ENCODE results near the gene RNF150. TPM values are rescaled to one million over a fixed set of nuclear protein-coding genes. Genes with fewer than 3 reads are reported as not detected.

RNF150 gene
- polyA plus RNA-seq, 3 donors, result 0.21 TPM; not detected in 2

DNA sequence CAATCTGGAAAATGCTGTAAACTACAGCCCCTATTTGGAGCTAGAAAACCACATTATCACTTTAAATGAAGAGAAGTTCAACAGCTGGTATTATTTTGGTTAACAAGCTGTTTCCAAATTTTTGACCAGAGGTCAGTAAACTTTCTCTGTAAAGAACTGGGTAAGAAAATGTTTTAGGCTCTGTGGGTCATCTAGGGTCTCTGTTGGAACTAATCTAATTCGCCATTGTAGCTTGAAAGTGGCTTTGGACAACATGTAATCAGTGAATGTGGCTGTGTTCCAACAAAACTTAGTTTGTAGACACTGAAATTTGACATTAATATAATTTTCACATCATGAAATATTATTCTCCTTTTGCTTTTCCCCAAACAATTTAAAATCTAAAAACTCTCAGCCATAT lies 25.8 kb upstream of the RNF150 start:
- Histone ChIP-seq H3K4me1 (ENCODE audit: control insufficient read depth in 1 of 2, insufficient read depth in 2 of 2, low read length in 2 of 2) (no peaks in the 10 kb centered on the region), H3K79me2 (ENCODE audit: insufficient read depth, low read length) (no peaks in the 10 kb centered on the region), H3K9me3 (replicated peaks in 1 of 2; ENCODE audit: control insufficient read depth in 1 of 2, insufficient read depth in 1 of 2, low read length in 2 of 2) (no peaks in the 10 kb centered on the region), H3K36me3 (replicated peaks in 1 of 2; ENCODE audit: control insufficient read depth in 1 of 2, insufficient read depth in 2 of 2, low read length in 2 of 2) (no peaks in the 10 kb centered on the region), H4K20me1 (ENCODE audit: insufficient read depth, low read length) (no peaks in the 10 kb centered on the region), H3K4me2 (replicated peaks; ENCODE audit: extremely low read depth, low read length, poor library complexity, severe bottlenecking) (no peak overlapping the region), H3K27me3 (ENCODE audit: control insufficient read depth in 2 of 2, insufficient read depth in 2 of 2, low read length in 2 of 2) (no peaks in the 10 kb centered on the region), H3K27ac (ENCODE audit: low read depth in 1 of 2, low read length in 2 of 2) (no peak overlapping the region), H3K4me3 (replicated peaks in 1 of 3; ENCODE audit: low read depth in 2 of 3, low read length in 3 of 3) (no peak overlapping the region), H3K9ac (ENCODE audit: insufficient read depth, low read length, poor library complexity, severe bottlenecking) (no peak overlapping the region), H2AFZ (ENCODE audit: insufficient read depth, low read depth, low read length, poor library complexity, severe bottlenecking) (no peak overlapping the region)
- Mint-ChIP-seq H3K4me3 (no peak overlapping the region), H3K27ac (no peak overlapping the region), H3K36me3 (no peaks in the 10 kb centered on the region), H3K9me3 (no peaks in the 10 kb centered on the region), H3K4me1 (no peaks in the 10 kb centered on the region), H3K27me3 (ENCODE audit: low read depth in 3 of 3) (peaks cover 2 to 4% (median 2%) of the 10 kb centered on the region in 3 donors)
- intact Hi-C loops (cut with micrococcal nuclease), result no loop called here
- no CpG with 5 or more reads among the region's 1 CpG for WGBS (ENCODE audit: insufficient coverage)
- TF ChIP-seq CTCF (IDR thresholded peaks at IDR 0.05), result no peak
- DNase-seq, result no peak

GRCh38 chr4:141158219-141158618 lies 24.9 kb upstream of the RNF150 start:
- H3K4me1 Mint-ChIP-seq, result no peaks in the 10 kb centered on the region
- H3K27me3 Mint-ChIP-seq (ENCODE audit: low read depth in 3 of 3), result peaks cover 2 to 4% (median 2%) of the 10 kb centered on the region in 3 donors
- Histone ChIP-seq H3K9me3 (replicated peaks in 1 of 2; ENCODE audit: control insufficient read depth in 1 of 2, insufficient read depth in 1 of 2, low read length in 2 of 2) (no peaks in the 10 kb centered on the region), H3K79me2 (ENCODE audit: insufficient read depth, low read length) (no peaks in the 10 kb centered on the region), H3K4me2 (replicated peaks; ENCODE audit: extremely low read depth, low read length, poor library complexity, severe bottlenecking) (no peak overlapping the region), H4K20me1 (ENCODE audit: insufficient read depth, low read length) (no peaks in the 10 kb centered on the region), H2AFZ (ENCODE audit: insufficient read depth, low read depth, low read length, poor library complexity, severe bottlenecking) (no peak overlapping the region), H3K36me3 (replicated peaks in 1 of 2; ENCODE audit: control insufficient read depth in 1 of 2, insufficient read depth in 2 of 2, low read length in 2 of 2) (no peaks in the 10 kb centered on the region), H3K27ac (ENCODE audit: low read depth in 1 of 2, low read length in 2 of 2) (no peak overlapping the region), H3K4me3 (replicated peaks in 1 of 3; ENCODE audit: low read depth in 2 of 3, low read length in 3 of 3) (no peak overlapping the region), H3K27me3 (ENCODE audit: control insufficient read depth in 2 of 2, insufficient read depth in 2 of 2, low read length in 2 of 2) (no peaks in the 10 kb centered on the region), H3K4me1 (ENCODE audit: control insufficient read depth in 1 of 2, insufficient read depth in 2 of 2, low read length in 2 of 2) (no peaks in the 10 kb centered on the region), H3K9ac (ENCODE audit: insufficient read depth, low read length, poor library complexity, severe bottlenecking) (no peak overlapping the region)
- DNase-seq, result peak in 2 of 3 donors; percentile 17 to 24
- H3K36me3 Mint-ChIP-seq, result no peaks in the 10 kb centered on the region
- no peak overlapping the region for H3K27ac Mint-ChIP-seq
- no peak overlapping the region for H3K4me3 Mint-ChIP-seq
- intact Hi-C loops (cut with micrococcal nuclease), result no loop called here
- peak; percentile 33 for TF ChIP-seq CTCF (IDR thresholded peaks at IDR 0.05)
- no peaks in the 10 kb centered on the region for H3K9me3 Mint-ChIP-seq

Measured in CD14-positive monocyte (primary cell).